Measurements from ENCODE around the gene ZNF793.

The ZNF793 gene

GRCh38 chr19:37565370-37565669 is 58.6 kb downstream of the ZNF793 start:
- no peak for DNase-seq (ENCODE audit: low read depth)

GRCh38 chr19:37572203-37572602 is 65.5 kb downstream of the ZNF793 start:
- no peak for DNase-seq (ENCODE audit: low read depth)

GRCh38 chr19:37583340-37583739 is 76.6 kb downstream of the ZNF793 start:
- DNase-seq (ENCODE audit: low read depth), result no peak

Data from CMK (cell line).